GF-D8 (cell line): ENCODE measurements around the gene ATP5PB.
A peak's percentile ranks its signal among the peaks of the same experiment; 100 is the strongest.

Experiments
- DNase-seq: peaks from one replicate; lab custom pipeline; 2025; lab: John Stamatoyannopoulos, UW

ATP5PB gene

GRCh38 chr1:111446967-111447892 lies 2.0 kb upstream of the ATP5PB start:
- no peak for DNase-seq

- no peak for DNase-seq
Observed at GRCh38 chr1:111448482-111448917, 764 bp upstream of the ATP5PB start.

- DNase-seq, result no peak
Observed at GRCh38 chr1:111449703-111450017, 396 bp downstream of the ATP5PB start.

GRCh38 chr1:111450185-111450584 lies 921 bp downstream of the ATP5PB start:
- no peak for DNase-seq

- DNase-seq, result no peak
Observed at GRCh38 chr1:111452581-111452980, 3.3 kb downstream of the ATP5PB start.

- no peak for DNase-seq
Observed at GRCh38 chr1:111453706-111454105, 4.4 kb downstream of the ATP5PB start.

- DNase-seq, result no peak
Observed at GRCh38 chr1:111454859-111455641, 5.8 kb downstream of the ATP5PB start.

GRCh38 chr1:111455642-111456031 lies 6.4 kb downstream of the ATP5PB start:
- DNase-seq, result no peak

- DNase-seq, result no peak
Observed at GRCh38 chr1:111461765-111462164, 12.5 kb downstream of the ATP5PB start.

GRCh38 chr1:111462370-111463028 lies 13.2 kb downstream of the ATP5PB start:
- DNase-seq, result no peak

GRCh38 chr1:111463029-111463683 lies 13.9 kb downstream of the ATP5PB start:
- no peak for DNase-seq

GRCh38 chr1:111465754-111466153 lies 16.5 kb downstream of the ATP5PB start:
- DNase-seq, result no peak

GRCh38 chr1:111466480-111466879 lies 17.2 kb downstream of the ATP5PB start:
- no peak for DNase-seq

- DNase-seq, result no peak
Observed at GRCh38 chr1:111467865-111468716, 18.8 kb downstream of the ATP5PB start.

- peak; percentile 66 for DNase-seq
Observed at GRCh38 chr1:111468717-111469100, 19.4 kb downstream of the ATP5PB start.

GRCh38 chr1:111469539-111469938 lies 20.3 kb downstream of the ATP5PB start:
- no peak for DNase-seq

GRCh38 chr1:111470596-111470995 lies 21.3 kb downstream of the ATP5PB start:
- DNase-seq, result no peak

- DNase-seq, result peak; percentile 92
Observed at GRCh38 chr1:111471012-111471411, 21.7 kb downstream of the ATP5PB start.

- no peak for DNase-seq
Observed at GRCh38 chr1:111471538-111471937, 22.3 kb downstream of the ATP5PB start.

GRCh38 chr1:111474106-111474505 lies 24.8 kb downstream of the ATP5PB start:
- no peak for DNase-seq

GRCh38 chr1:111474521-111474920 lies 25.3 kb downstream of the ATP5PB start:
- DNase-seq, result no peak
